Suprapubic skin (tissue), 4 donors: ENCODE data around the gene FBXO22. TPM values are rescaled to one million over a fixed set of nuclear protein-coding genes. Genes with fewer than 3 reads are reported as not detected.
A peak's percentile ranks its signal among the peaks of the same experiment; 100 is the strongest.
"Not testable (repeated sequence)": the region's sequence is repeated elsewhere in the genome, so short reads cannot be mapped to it uniquely, and the experiment has no call there.

Source experiments
- DNase-seq, 2 donors: peaks; one replicate each; pipeline ENCODE4 v3.0.0-alpha.2; 2019; ENCODE audit warnings: low spot score in 2 of 2
- H3K27ac ChIP-seq: fragments of 200-600 bp; sonication (generic); one replicate; pipeline ENCODE4 v1.5.1; 2019
- H3K27me3 ChIP-seq: fragments of 200-600 bp; sonication (generic); one replicate; pipeline ENCODE4 v1.5.1; 2019
- H3K36me3 ChIP-seq: fragments of 200-600 bp; sonication (generic); one replicate; pipeline ENCODE4 v1.5.1; 2019
- H3K4me1 ChIP-seq: fragments of 200-600 bp; sonication (generic); one replicate; pipeline ENCODE4 v1.5.1; 2019
- H3K4me3 ChIP-seq: fragments of 200-600 bp; sonication (generic); one replicate; pipeline ENCODE4 v1.5.1; 2019; ENCODE audit warnings: mild to moderate bottlenecking
- H3K9me3 ChIP-seq: fragments of 200-600 bp; sonication (generic); one replicate; pipeline ENCODE4 v1.5.1; 2019
- CTCF ChIP-seq, 2 donors: fragments of 200-600 bp in 1 of 2; fragments of 450-650 bp in 1 of 2; sonication (generic) in 1 of 2; IDR thresholded peaks; one replicate each; pipeline ENCODE4 v1.5.1; 2016 to 2019; ENCODE audit warnings: antibody characterized with exemption in 2 of 2, mild to moderate bottlenecking in 1 of 2, moderate library complexity in 1 of 2
- EP300 ChIP-seq: sonication (generic); formaldehyde crosslinking; IDR thresholded peaks from one replicate; pipeline ENCODE4 v1.6.1; 2017; ENCODE audit warnings: antibody characterized with exemption
- POLR2A ChIP-seq, 2 donors: fragments of 450-650 bp; IDR thresholded peaks; one replicate each; pipeline ENCODE4 v1.6.1; 2017; ENCODE audit warnings: antibody characterized with exemption in 2 of 2, mild to moderate bottlenecking in 2 of 2, moderate library complexity in 2 of 2
- POLR2AphosphoS5 ChIP-seq, 3 donors: sonication (generic); formaldehyde crosslinking; IDR thresholded peaks; one replicate each; pipeline ENCODE4 v1.6.1; 2017; ENCODE audit warnings: antibody characterized with exemption in 3 of 3
- WGBS: methylation state at CpG from one replicate; pipeline ENCODE4 v1.1.5; 2018; 5-methylcytosine and 5-hydroxymethylcytosine counted together
- total RNA-seq, 4 donors: library from RNA; depleted of rRNA; stranded (reverse); fragments of >200 nt; gene quantifications; one replicate each; pipeline ENCODE4 v1.1.0, GENCODE V29; 2016

FBXO22 gene
- total RNA-seq, 4 donors from 2014 or later, result 17.2 to 33.4 (median 22.2) TPM

- peaks cover 17% of the 10 kb centered on the region for H3K4me1 ChIP-seq
Measured at GRCh38 chr15:75902129-75902557, 1.5 kb upstream of the FBXO22 start.

GRCh38 chr15:75905231-75905630 lies 1.6 kb downstream of the FBXO22 start:
- WGBS, result 72% methylated on average over 5 of the region's 5 CpGs
- Histone ChIP-seq H3K36me3 (peaks cover 6% of the 10 kb centered on the region), H3K27ac (no peak overlapping the region), H3K9me3 (no peaks in the 10 kb centered on the region), H3K27me3 (no peaks in the 10 kb centered on the region), H3K4me1 (peaks cover 17% of the 10 kb centered on the region), H3K4me3 (peak overlapping the region; percentile 97)
- no peak for DNase-seq
- TF ChIP-seq EP300 (no peak), POLR2AphosphoS5 (IDR thresholded peaks at IDR 0.05) (no peak), POLR2A (IDR thresholded peaks at IDR 0.05) (no peak), CTCF (IDR thresholded peaks at IDR 0.05) (no peak)

More at GRCh38 chr15:75902129-75902557, 1.5 kb upstream of the FBXO22 start:
- H3K27ac ChIP-seq, result no peak overlapping the region
- WGBS, result 38% methylated on average over 8 of the region's 8 CpGs
- H3K27me3 ChIP-seq, result no peaks in the 10 kb centered on the region
- TF ChIP-seq EP300 (no peak), CTCF (IDR thresholded peaks at IDR 0.05) (no peak), POLR2AphosphoS5 (IDR thresholded peaks at IDR 0.05) (no peak), POLR2A (IDR thresholded peaks at IDR 0.05) (no peak)
- no peaks in the 10 kb centered on the region for H3K9me3 ChIP-seq
- no peak for DNase-seq
- no peak overlapping the region for H3K4me3 ChIP-seq
- H3K36me3 ChIP-seq, result peaks cover 7% of the 10 kb centered on the region

GRCh38 chr15:75910355-75910754 lies 6.7 kb downstream of the FBXO22 start:
- 91% methylated on average over 3 of the region's 3 CpGs for WGBS
- peaks cover 27% of the 10 kb centered on the region for H3K36me3 ChIP-seq
- not testable (repeated sequence) for DNase-seq, H3K4me1 ChIP-seq, H3K27ac ChIP-seq, H3K4me3 ChIP-seq, H3K9me3 ChIP-seq, H3K27me3 ChIP-seq

- Histone ChIP-seq H3K36me3 (peaks cover 32% of the 10 kb centered on the region), H3K27me3 (no peaks in the 10 kb centered on the region), H3K4me1 (peaks cover 5% of the 10 kb centered on the region), H3K4me3 (no peak overlapping the region), H3K9me3 (no peaks in the 10 kb centered on the region), H3K27ac (no peak overlapping the region)
- TF ChIP-seq EP300 (no peak), POLR2A (IDR thresholded peaks at IDR 0.05) (no peak), CTCF (IDR thresholded peaks at IDR 0.05) (no peak), POLR2AphosphoS5 (IDR thresholded peaks at IDR 0.05) (no peak)
- no peak for DNase-seq
- WGBS, result 96% methylated on average over 1 of the region's 1 CpG
Measured at GRCh38 chr15:75916978-75917377, 13.3 kb downstream of the FBXO22 start.

GRCh38 chr15:75918135-75918534 lies 14.5 kb downstream of the FBXO22 start:
- H3K9me3 ChIP-seq, result no peaks in the 10 kb centered on the region
- H3K27me3 ChIP-seq, result no peaks in the 10 kb centered on the region
- no peak for DNase-seq
- 91% methylated on average over 1 of the region's 1 CpG for whole genome bisulfite sequencing
- peaks cover 14% of the 10 kb centered on the region for H3K4me1 ChIP-seq
- H3K36me3 ChIP-seq, result peaks cover 27% of the 10 kb centered on the region
- H3K27ac ChIP-seq, result no peak overlapping the region
- H3K4me3 ChIP-seq, result no peak overlapping the region
- no peak for TF ChIP-seq POLR2AphosphoS5 (IDR thresholded peaks at IDR 0.05)
- no peak for TF ChIP-seq POLR2A (IDR thresholded peaks at IDR 0.05)
- no peak for TF ChIP-seq CTCF (IDR thresholded peaks at IDR 0.05)
- no peak for TF ChIP-seq EP300

GRCh38 chr15:75920079-75920478 lies 16.4 kb downstream of the FBXO22 start:
- H3K27me3 ChIP-seq, result no peaks in the 10 kb centered on the region
- no peak for TF ChIP-seq POLR2AphosphoS5 (IDR thresholded peaks at IDR 0.05)
- no peak for TF ChIP-seq EP300
- TF ChIP-seq POLR2A (IDR thresholded peaks at IDR 0.05), result no peak
- no peak for TF ChIP-seq CTCF (IDR thresholded peaks at IDR 0.05)
- no peaks in the 10 kb centered on the region for H3K9me3 ChIP-seq
- H3K4me1 ChIP-seq, result peaks cover 14% of the 10 kb centered on the region
- WGBS, result 100% methylated on average over 1 of the region's 1 CpG
- H3K4me3 ChIP-seq, result no peak overlapping the region
- DNase-seq, result no peak
- peaks cover 14% of the 10 kb centered on the region for H3K36me3 ChIP-seq
- H3K27ac ChIP-seq, result no peak overlapping the region
